Measurements from ENCODE around the gene MYO5C.
A peak's percentile ranks its signal among the peaks of the same experiment; 100 is the strongest.

Gene MYO5C

GRCh38 chr15:52295421-52296001, at the start of gene MYO5C:
MYO5C (minus strand) TSS chr15:52295804; CDS start chr15:52295636, 168 bp downstream.
- Mint-ChIP-seq H3K4me3 (peak within 1 kb of the TSS; percentile 67), H3K9me3 (peaks cover 5% of the 10 kb centered on the region), H3K27me3 (peaks cover 14% of the 10 kb centered on the region), H3K4me1 (peaks cover 28% of the 10 kb centered on the region), H3K36me3 (no peaks in the 10 kb centered on the region), H3K27ac (no peak within 1 kb of the TSS)
- ATAC-seq (ENCODE audit: low read depth) (peak; percentile 59), DNase-seq (ENCODE audit: low spot score in 2 of 2) (peak in 1 of 2 donors; percentile 20)

GRCh38 chr15:52344592-52344991, 49.0 kb upstream of the MYO5C start:
- no peaks in the 10 kb centered on the region for H3K9me3 Mint-ChIP-seq
- H3K4me3 Mint-ChIP-seq, result no peak overlapping the region
- no peaks in the 10 kb centered on the region for H3K27me3 Mint-ChIP-seq
- no peak for DNase-seq (ENCODE audit: low spot score in 2 of 2)
- ATAC-seq (ENCODE audit: low read depth), result no peak
- peaks cover 2% of the 10 kb centered on the region for H3K4me1 Mint-ChIP-seq
- peak overlapping the region; percentile 2 for H3K27ac Mint-ChIP-seq
- H3K36me3 Mint-ChIP-seq, result peaks cover 20% of the 10 kb centered on the region

- no peaks in the 10 kb centered on the region for H3K27me3 Mint-ChIP-seq
- H3K27ac Mint-ChIP-seq, result peak overlapping the region; percentile 2
- peaks cover 18% of the 10 kb centered on the region for H3K36me3 Mint-ChIP-seq
- H3K9me3 Mint-ChIP-seq, result no peaks in the 10 kb centered on the region
- no peak for DNase-seq (ENCODE audit: low spot score in 2 of 2)
- no peak overlapping the region for H3K4me3 Mint-ChIP-seq
- H3K4me1 Mint-ChIP-seq, result peaks cover 2% of the 10 kb centered on the region
- ATAC-seq (ENCODE audit: low read depth), result no peak
Measured at GRCh38 chr15:52343831-52344230, 48.2 kb upstream of the MYO5C start.

- Mint-ChIP-seq H3K27me3 (no peaks in the 10 kb centered on the region), H3K27ac (peak overlapping the region; percentile 62), H3K4me3 (no peak overlapping the region), H3K9me3 (no peaks in the 10 kb centered on the region), H3K36me3 (peaks cover 25% of the 10 kb centered on the region), H3K4me1 (peaks cover 2% of the 10 kb centered on the region)
- ATAC-seq (ENCODE audit: low read depth), result no peak
- no peak for DNase-seq (ENCODE audit: low spot score in 2 of 2)
Measured at GRCh38 chr15:52340093-52340492, 44.5 kb upstream of the MYO5C start.

GRCh38 chr15:52338891-52339290, 43.3 kb upstream of the MYO5C start:
- peaks cover 24% of the 10 kb centered on the region for H3K36me3 Mint-ChIP-seq
- H3K4me3 Mint-ChIP-seq, result no peak overlapping the region
- H3K9me3 Mint-ChIP-seq, result no peaks in the 10 kb centered on the region
- no peaks in the 10 kb centered on the region for H3K27me3 Mint-ChIP-seq
- H3K4me1 Mint-ChIP-seq, result peaks cover 2% of the 10 kb centered on the region
- DNase-seq (ENCODE audit: low spot score in 2 of 2) (no peak), ATAC-seq (ENCODE audit: low read depth) (no peak)
- H3K27ac Mint-ChIP-seq, result no peak overlapping the region

- ATAC-seq (ENCODE audit: low read depth), result no peak
- peak overlapping the region; percentile 60 for H3K27ac Mint-ChIP-seq
- H3K36me3 Mint-ChIP-seq, result peaks cover 24% of the 10 kb centered on the region
- H3K27me3 Mint-ChIP-seq, result no peaks in the 10 kb centered on the region
- DNase-seq (ENCODE audit: low spot score in 2 of 2), result no peak
- no peaks in the 10 kb centered on the region for H3K9me3 Mint-ChIP-seq
- peaks cover 2% of the 10 kb centered on the region for H3K4me1 Mint-ChIP-seq
- H3K4me3 Mint-ChIP-seq, result no peak overlapping the region
Measured at GRCh38 chr15:52338058-52338457, 42.5 kb upstream of the MYO5C start.

- no peak for DNase-seq (ENCODE audit: low spot score in 2 of 2)
- H3K4me1 Mint-ChIP-seq, result peaks cover 2% of the 10 kb centered on the region
- H3K4me3 Mint-ChIP-seq, result no peak overlapping the region
- H3K27me3 Mint-ChIP-seq, result no peaks in the 10 kb centered on the region
- H3K27ac Mint-ChIP-seq, result peak overlapping the region; percentile 60
- no peaks in the 10 kb centered on the region for H3K9me3 Mint-ChIP-seq
- no peak for ATAC-seq (ENCODE audit: low read depth)
- peaks cover 20% of the 10 kb centered on the region for H3K36me3 Mint-ChIP-seq
Measured at GRCh38 chr15:52337198-52337853, 41.7 kb upstream of the MYO5C start.

GRCh38 chr15:52336529-52336928, 40.9 kb upstream of the MYO5C start:
- Mint-ChIP-seq H3K36me3 (peaks cover 20% of the 10 kb centered on the region), H3K27ac (peak overlapping the region; percentile 60)
- ATAC-seq (ENCODE audit: low read depth), result no peak

GRCh38 chr15:52334491-52335160, 39.0 kb upstream of the MYO5C start:
- DNase-seq (ENCODE audit: low spot score in 2 of 2), result no peak
- ATAC-seq (ENCODE audit: low read depth), result no peak

More at GRCh38 chr15:52336529-52336928, 40.9 kb upstream of the MYO5C start:
- peaks cover 4% of the 10 kb centered on the region for H3K4me1 Mint-ChIP-seq
- no peak overlapping the region for H3K4me3 Mint-ChIP-seq
- DNase-seq (ENCODE audit: low spot score in 2 of 2), result no peak
- H3K27me3 Mint-ChIP-seq, result no peaks in the 10 kb centered on the region
- no peaks in the 10 kb centered on the region for H3K9me3 Mint-ChIP-seq

GRCh38 chr15:52331490-52332240, 36.1 kb upstream of the MYO5C start:
- DNase-seq (ENCODE audit: low spot score in 2 of 2) (peak; percentile 21 to 37), ATAC-seq (ENCODE audit: low read depth) (peak; percentile 96)
- peak overlapping the region; percentile 86 for H3K27ac Mint-ChIP-seq
- peaks cover 7% of the 10 kb centered on the region for H3K4me1 Mint-ChIP-seq
- no peaks in the 10 kb centered on the region for H3K9me3 Mint-ChIP-seq
- peak overlapping the region; percentile 27 for H3K4me3 Mint-ChIP-seq
- no peaks in the 10 kb centered on the region for H3K27me3 Mint-ChIP-seq
- H3K36me3 Mint-ChIP-seq, result peaks cover 21% of the 10 kb centered on the region

More at GRCh38 chr15:52334491-52335160, 39.0 kb upstream of the MYO5C start:
- H3K27ac Mint-ChIP-seq, result no peak overlapping the region
- H3K4me3 Mint-ChIP-seq, result no peak overlapping the region
- H3K4me1 Mint-ChIP-seq, result peaks cover 7% of the 10 kb centered on the region
- H3K27me3 Mint-ChIP-seq, result no peaks in the 10 kb centered on the region
- H3K9me3 Mint-ChIP-seq, result no peaks in the 10 kb centered on the region
- H3K36me3 Mint-ChIP-seq, result peaks cover 19% of the 10 kb centered on the region

- Mint-ChIP-seq H3K36me3 (peaks cover 23% of the 10 kb centered on the region), H3K4me3 (no peak overlapping the region), H3K4me1 (peaks cover 7% of the 10 kb centered on the region), H3K9me3 (no peaks in the 10 kb centered on the region), H3K27ac (no peak overlapping the region), H3K27me3 (no peaks in the 10 kb centered on the region)
- ATAC-seq (ENCODE audit: low read depth), result no peak
- DNase-seq (ENCODE audit: low spot score in 2 of 2), result no peak
Measured at GRCh38 chr15:52329987-52330386, 34.4 kb upstream of the MYO5C start.

- Mint-ChIP-seq H3K27me3 (no peaks in the 10 kb centered on the region), H3K36me3 (peaks cover 18% of the 10 kb centered on the region), H3K9me3 (no peaks in the 10 kb centered on the region), H3K4me3 (no peak overlapping the region), H3K4me1 (peaks cover 7% of the 10 kb centered on the region), H3K27ac (no peak overlapping the region)
- DNase-seq (ENCODE audit: low spot score in 2 of 2) (no peak), ATAC-seq (ENCODE audit: low read depth) (no peak)
Measured at GRCh38 chr15:52329150-52329549, 33.5 kb upstream of the MYO5C start.

GRCh38 chr15:52328680-52329079, 33.1 kb upstream of the MYO5C start:
- Mint-ChIP-seq H3K36me3 (peaks cover 20% of the 10 kb centered on the region), H3K27me3 (no peaks in the 10 kb centered on the region), H3K4me1 (peaks cover 7% of the 10 kb centered on the region), H3K9me3 (no peaks in the 10 kb centered on the region), H3K4me3 (no peak overlapping the region), H3K27ac (no peak overlapping the region)
- ATAC-seq (ENCODE audit: low read depth) (no peak), DNase-seq (ENCODE audit: low spot score in 2 of 2) (no peak)

- no peak overlapping the region for H3K4me3 Mint-ChIP-seq
- H3K27ac Mint-ChIP-seq, result no peak overlapping the region
- H3K9me3 Mint-ChIP-seq, result no peaks in the 10 kb centered on the region
- H3K36me3 Mint-ChIP-seq, result peaks cover 22% of the 10 kb centered on the region
- H3K4me1 Mint-ChIP-seq, result peaks cover 7% of the 10 kb centered on the region
- no peaks in the 10 kb centered on the region for H3K27me3 Mint-ChIP-seq
- DNase-seq (ENCODE audit: low spot score in 2 of 2) (no peak), ATAC-seq (ENCODE audit: low read depth) (no peak)
Measured at GRCh38 chr15:52326756-52327155, 31.2 kb upstream of the MYO5C start.

Measured in memory B cell (primary cell).